Ramos (cell line): Measurements from ENCODE around the gene PRUNE2.

ENCODE experiments used
- in situ Hi-C: fragments of 300-500 bp; cut with MboI; formaldehyde crosslinking; loops from one replicate; pipeline ENCODE4 v1.14.3; 2022; ENCODE audit warnings: low sequenced_read_pairs; ENCODE audit not compliant: unreplicated experiment

The PRUNE2 gene

DNA sequence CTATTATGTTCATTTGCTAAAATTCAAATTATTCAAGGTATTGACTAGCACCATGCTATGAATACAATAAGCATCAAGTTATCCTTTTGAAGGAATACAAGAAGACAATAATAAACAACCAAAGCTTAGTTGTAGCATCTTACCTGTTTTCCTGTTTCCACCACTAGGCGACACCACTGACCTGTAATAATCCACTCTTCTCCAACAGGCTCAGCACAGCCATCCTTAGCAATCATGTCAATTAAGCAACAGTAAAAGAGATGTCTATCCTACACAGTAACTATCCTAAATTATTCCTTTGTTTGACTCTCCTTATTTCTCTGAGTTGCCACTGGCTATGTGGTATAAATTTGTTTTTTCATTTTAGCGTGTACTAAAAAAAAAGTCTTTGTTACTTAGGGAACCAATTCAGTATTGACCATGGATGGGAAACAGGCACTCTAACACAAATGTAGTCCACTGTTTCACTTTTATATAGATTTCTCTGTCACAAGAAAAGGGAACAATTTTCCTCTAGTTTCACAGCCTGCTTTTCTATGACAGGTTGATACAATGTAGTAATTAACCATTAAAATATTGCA lies 95.4 kb downstream of the PRUNE2 start:
- in situ Hi-C loops = no loop called here

DNA sequence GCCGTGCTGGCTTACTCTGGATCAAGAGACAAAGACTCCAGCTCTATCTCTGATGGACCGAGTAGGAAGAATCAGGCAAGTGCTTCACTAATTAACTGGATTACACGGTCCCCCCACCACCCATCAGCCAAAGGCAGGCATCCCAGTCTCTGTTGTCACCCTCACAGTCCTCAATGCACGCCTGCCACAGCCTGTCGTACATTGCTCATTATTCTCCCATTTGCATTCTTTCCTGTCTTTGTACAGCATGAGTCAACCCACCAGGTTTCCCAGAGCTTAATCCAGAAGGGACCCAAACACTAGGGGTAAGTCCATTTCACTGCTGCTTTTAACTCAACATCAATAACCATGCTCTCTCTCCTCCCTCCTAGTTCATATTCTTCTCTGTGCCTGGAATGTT lies 97.3 kb downstream of the PRUNE2 start:
- in situ Hi-C loops = no loop called here

DNA sequence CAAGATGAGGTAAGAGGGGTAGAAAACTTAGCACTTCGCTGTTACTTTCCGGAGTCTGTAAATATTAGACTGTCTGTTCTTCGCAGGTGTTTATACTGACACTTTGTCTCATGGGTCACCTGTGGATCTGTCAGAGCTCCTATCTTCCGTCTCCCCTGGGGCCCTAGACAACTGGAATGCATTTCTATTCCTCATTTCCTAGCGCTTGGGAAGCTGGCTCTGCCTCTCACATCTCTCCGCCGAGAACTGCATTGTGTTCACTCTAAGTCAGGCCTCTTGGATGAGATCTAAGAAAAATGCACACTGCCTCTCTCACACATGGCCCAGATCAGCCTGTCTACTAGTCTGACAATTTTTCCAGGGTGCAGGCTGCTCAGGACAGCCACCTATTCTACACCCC lies 102.2 kb downstream of the PRUNE2 start:
- in situ Hi-C loops = no loop called here

- in situ Hi-C loops = no loop called here
Observed at GRCh38 chr9:76803083-76803482, 102.8 kb downstream of the PRUNE2 start.

GRCh38 chr9:76800901-76801300 lies 105.0 kb downstream of the PRUNE2 start:
- in situ Hi-C loops = no loop called here

GRCh38 chr9:76799473-76799872 lies 106.4 kb downstream of the PRUNE2 start:
- in situ Hi-C loops = no loop called here

GRCh38 chr9:76798527-76798926 lies 107.4 kb downstream of the PRUNE2 start:
- in situ Hi-C loops = no loop called here

DNA sequence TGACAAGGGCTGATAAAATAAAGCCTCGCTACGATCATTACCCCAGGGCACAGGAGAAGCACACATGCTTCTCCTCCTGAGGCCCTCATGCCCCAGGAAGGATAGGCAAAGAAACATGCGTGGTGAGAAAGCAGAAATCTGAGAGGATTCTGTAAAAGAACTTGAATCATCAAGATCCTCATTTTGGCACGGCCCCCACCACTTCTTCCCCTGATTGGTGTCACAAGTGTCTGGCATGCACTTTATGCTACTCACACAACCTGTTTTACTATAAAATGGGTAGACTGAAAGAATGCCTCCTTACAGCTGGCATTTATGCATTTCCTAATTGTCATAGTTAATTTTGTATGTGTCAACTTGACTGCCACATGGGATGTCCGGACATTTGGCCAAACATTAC lies 109.6 kb downstream of the PRUNE2 start:
- in situ Hi-C loops = no loop called here

GRCh38 chr9:76793784-76794431 lies 112.0 kb downstream of the PRUNE2 start:
- in situ Hi-C loops = no loop called here

DNA sequence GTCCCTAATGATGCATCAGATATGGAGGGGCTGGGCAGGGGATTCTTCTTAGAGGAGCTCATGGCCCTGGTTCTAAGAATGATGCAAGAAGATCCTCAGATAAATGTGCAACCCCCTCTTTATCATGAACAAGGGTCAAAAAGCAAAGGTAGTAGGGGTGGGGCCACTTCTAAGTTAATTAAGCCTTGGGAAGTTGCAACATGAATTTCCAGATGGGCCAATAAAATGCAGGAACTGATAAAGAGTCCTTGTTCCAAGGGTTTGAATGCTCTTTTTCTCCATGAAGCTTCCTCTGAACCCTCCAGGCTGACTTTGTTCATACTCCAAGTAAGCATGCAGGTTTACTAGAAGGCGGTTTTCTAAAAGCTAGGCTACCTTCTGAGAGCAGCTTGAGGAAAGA lies 116.1 kb downstream of the PRUNE2 start:
- in situ Hi-C loops = no loop called here

DNA sequence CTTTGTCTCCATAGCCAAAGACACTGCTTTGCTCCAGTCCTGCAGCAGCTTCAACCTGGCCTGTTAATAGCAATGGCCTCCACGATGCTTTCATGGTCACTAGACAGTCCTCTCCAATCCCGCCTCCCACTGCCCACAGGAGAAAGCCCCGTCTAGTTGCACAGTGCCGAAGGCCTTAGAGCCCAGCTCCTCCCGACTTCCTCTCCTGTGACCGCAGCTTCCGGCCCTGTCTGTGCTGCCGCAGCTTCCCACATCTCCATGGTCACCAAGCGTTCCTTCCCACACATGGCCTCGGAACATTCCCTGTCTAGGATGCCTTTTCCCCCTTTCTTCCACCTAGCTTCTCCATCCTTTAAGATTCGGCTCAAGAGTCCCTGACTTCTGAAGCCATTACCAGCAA lies 118.2 kb downstream of the PRUNE2 start:
- in situ Hi-C loops = no loop called here

DNA sequence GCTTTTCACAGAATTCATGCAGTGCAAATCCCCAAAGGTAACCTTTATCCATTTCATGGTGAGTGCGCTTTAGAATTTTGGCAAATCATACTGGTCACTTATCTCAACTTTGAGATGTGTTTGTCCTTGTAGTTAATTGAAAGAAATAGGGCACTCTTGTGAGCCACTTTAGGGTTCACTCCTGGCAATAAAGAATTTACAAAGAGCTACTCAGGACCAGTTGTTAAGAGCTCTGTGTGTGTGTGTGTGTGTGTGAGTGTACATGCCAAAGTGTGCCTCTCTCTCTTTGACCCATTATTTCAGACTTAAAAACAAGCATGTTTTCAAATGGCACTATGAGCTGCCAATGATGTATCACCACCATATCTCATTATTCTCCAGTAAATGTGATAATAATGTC lies 120.4 kb downstream of the PRUNE2 start:
- in situ Hi-C loops = no loop called here

GRCh38 chr9:76784881-76785280 lies 121.0 kb downstream of the PRUNE2 start:
- in situ Hi-C loops = no loop called here

- in situ Hi-C loops = no loop called here
Observed at GRCh38 chr9:76772686-76773445, 133.0 kb downstream of the PRUNE2 start.

DNA sequence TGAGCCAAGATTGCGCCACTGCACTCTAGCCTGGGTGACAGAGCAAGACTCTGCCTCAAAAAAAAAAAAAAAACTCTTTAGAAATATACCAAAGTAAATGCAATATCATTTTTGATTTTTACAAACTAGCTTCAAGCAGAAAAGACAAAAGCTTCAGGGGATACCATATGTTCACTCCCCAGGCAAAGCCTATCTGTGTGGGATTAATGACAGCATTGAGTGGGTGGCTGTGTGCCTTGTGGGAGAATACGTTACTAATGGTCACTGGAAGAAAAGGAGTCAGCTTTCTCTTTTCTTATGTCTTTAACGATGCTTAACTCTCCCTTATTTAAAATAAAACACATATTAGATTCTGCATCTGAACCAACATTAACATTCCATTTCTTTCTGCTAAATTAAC lies 139.8 kb downstream of the PRUNE2 start:
- in situ Hi-C loops = no loop called here

DNA sequence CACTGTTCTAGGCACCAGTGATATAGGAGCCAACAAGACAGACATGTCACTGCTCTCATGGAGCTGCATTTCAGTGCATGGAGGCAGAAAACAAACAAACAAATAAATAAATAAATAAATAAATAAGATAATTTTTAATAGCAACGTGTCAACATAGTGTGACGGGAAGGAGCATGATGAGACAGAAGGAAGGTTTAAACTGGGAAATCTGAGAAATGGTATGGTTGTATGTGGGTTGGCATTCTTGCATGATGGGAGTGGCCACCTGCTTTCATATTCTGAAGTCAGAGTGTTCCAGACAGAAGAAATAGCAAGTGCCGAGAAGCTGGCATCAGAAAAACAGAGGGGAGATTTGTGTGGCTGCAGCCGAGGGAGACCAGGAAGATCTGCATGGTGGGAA lies 141.8 kb downstream of the PRUNE2 start, which contains the start of gene PCA3:
Gene PCA3, plus strand, starts transcription at position 301 of the 400 bp plus-strand sequence.
- in situ Hi-C loops = no loop called here

- in situ Hi-C loops = no loop called here
Observed at GRCh38 chr9:76761448-76761847, 144.5 kb downstream of the PRUNE2 start.

DNA sequence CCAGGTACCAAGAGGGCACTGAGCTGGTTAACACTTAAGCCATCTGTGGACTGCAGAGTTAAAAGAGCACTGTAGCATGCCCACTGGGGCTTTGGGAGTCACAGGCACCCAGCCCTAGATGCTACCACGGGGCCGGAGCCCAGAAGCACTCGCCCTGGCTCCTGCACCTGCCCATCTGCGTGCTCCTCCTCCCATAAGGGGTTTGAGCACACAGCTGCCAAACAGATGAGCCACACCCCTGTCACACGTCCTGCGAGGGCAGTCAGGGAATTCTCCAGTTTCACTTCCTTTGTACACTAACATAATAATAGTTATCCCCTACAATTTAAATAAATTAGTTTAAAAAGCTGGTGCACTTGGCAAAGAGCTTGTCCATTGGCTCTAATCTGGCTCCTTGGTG lies 146.2 kb downstream of the PRUNE2 start:
- in situ Hi-C loops = no loop called here

GRCh38 chr9:76758476-76758875 lies 147.4 kb downstream of the PRUNE2 start:
- in situ Hi-C loops = no loop called here

- in situ Hi-C loops = no loop called here
Observed at GRCh38 chr9:76756941-76757673, 148.8 kb downstream of the PRUNE2 start.

- in situ Hi-C loops = no loop called here
Observed at GRCh38 chr9:76756268-76756640, 149.7 kb downstream of the PRUNE2 start.
